Heart left ventricle (tissue), 13 donors: ENCODE results near the gene PCYOX1L.

Source experiments
- CTCF ChIP-seq, 12 donors: fragments of 200-600 bp; sonication (generic) in 4 of 12; IDR thresholded peaks; one replicate each; pipeline versions ENCODE4 v1.5.0 to v1.8.0; 2018 to 2022; ENCODE audit warnings: antibody characterized with exemption in 12 of 12, mild to moderate bottlenecking in 5 of 12
- POLR2A ChIP-seq, 2 donors: fragments of 450-650 bp; IDR thresholded peaks; one replicate each; pipeline ENCODE4 v1.6.1; 2017; ENCODE audit warnings: antibody characterized with exemption in 2 of 2, mild to moderate bottlenecking in 2 of 2, moderate library complexity in 2 of 2
- donor health status: ischemic (EF 13 %, LVEDD 7.1; RV severe dilation, severe dysfunction).
- donor health status: DM: no; HTN: yes; CAD: no.
- donor health status: DM: no; HTN: no; CAD: no.
- donor health status: ischemic (EF 25% LVEDD 6.9; RV normal size, moderate dysfunction).
- donor health status: ischemic (EF 25% LVEDD 5.7; RV mildly dilated, moderate dysfunction).
- donor health status: ischemic (EF 35%, LVEDD 5.7; RV mildly dilated, moderate dysfunction).
- donor health status: nonischemic (EF 11% LVEDD 7.7; RV severe dilation, severe dysfunction).
- donor health status: DM: yes; HTN: yes; CAD: no.
- donor health status: PGD.
- donor health status: ischemic (EF 29% LVEDD 5.4; RV normal size, mild dysfunction).
- donor health status: nonischemic (EF 23%, LVEDD 6.1; RV moderate dilation, normal function).

- no peak for TF ChIP-seq POLR2A (IDR thresholded peaks at IDR 0.05)
- TF ChIP-seq CTCF (IDR thresholded peaks at IDR 0.05) = peak; percentile 92 to 98 (median 96)
Measured at GRCh38 chr5:149381986-149382338, 24.1 kb downstream of the PCYOX1L start.
